Measurements from ENCODE around the gene MEGF10.

The MEGF10 gene

GRCh38 chr5:127398508-127398907 lies 107.9 kb downstream of the MEGF10 start:
- ChIA-PET CTCF (no interaction called here), POLR2A (no interaction called here)
- no peak for TF ChIP-seq NFRKB (IDR thresholded peaks at IDR 0.05)
- TF ChIP-seq L3MBTL2 (conservative IDR thresholded peaks at IDR 0.05) = no peak
- TF ChIP-seq ZNF384 (IDR thresholded peaks at IDR 0.05) = no peak
- TF ChIP-seq LEF1 (IDR thresholded peaks at IDR 0.05; ENCODE audit: borderline replicate concordance) = no peak
- no peak for TF ChIP-seq TARDBP (IDR thresholded peaks at IDR 0.05)
- no peak for TF ChIP-seq CTBP1 (IDR thresholded peaks at IDR 0.05; ENCODE audit: borderline replicate concordance)
- TF ChIP-seq ELF4 (IDR thresholded peaks at IDR 0.05) = no peak
- TF ChIP-seq, protein P1, sequence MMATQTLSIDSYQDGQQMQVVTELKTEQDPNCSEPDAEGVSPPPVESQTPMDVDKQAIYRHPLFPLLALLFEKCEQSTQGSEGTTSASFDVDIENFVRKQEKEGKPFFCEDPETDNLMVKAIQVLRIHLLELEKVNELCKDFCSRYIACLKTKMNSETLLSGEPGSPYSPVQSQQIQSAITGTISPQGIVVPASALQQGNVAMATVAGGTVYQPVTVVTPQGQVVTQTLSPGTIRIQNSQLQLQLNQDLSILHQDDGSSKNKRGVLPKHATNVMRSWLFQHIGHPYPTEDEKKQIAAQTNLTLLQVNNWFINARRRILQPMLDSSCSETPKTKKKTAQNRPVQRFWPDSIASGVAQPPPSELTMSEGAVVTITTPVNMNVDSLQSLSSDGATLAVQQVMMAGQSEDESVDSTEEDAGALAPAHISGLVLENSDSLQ (IDR thresholded peaks at IDR 0.05) = no peak
- no peak for TF ChIP-seq SP1 (IDR thresholded peaks at IDR 0.05)
- TF ChIP-seq SUZ12 (IDR thresholded peaks at IDR 0.05) = no peak
- TF ChIP-seq HDGF (IDR thresholded peaks at IDR 0.05; ENCODE audit: borderline replicate concordance) = no peak
- TF ChIP-seq FOXM1 (IDR thresholded peaks at IDR 0.05; ENCODE audit: borderline replicate concordance) = no peak
- no peak for TF ChIP-seq BHLHE40 (IDR thresholded peaks at IDR 0.05; ENCODE audit: borderline replicate concordance)
- no peak for TF ChIP-seq FOXK2 (IDR thresholded peaks at IDR 0.05)
- TF ChIP-seq FOXA1 (IDR thresholded peaks at IDR 0.05) = no peak
- no peak for DNase-seq (ENCODE audit: extremely low spot score)

DNA sequence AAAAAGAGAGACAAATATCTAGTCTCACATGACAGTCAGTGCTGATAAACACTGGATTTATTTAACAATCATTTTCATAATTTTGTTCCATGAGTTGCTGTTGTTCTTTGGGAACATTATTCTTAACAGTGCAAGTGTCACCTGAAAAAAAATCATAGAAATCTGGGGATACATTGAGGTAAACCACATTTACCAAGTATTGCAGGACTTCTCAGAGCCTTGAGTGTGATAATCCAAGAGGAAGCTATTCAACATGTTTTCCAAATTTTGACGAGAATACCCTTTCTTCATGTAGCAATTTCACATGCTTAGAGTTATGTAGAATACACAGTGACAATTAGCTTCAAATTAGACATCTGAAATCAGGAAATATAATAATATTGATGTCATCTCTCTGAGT lies 108.5 kb downstream of the MEGF10 start:
- POLR2A ChIA-PET = no interaction called here

DNA sequence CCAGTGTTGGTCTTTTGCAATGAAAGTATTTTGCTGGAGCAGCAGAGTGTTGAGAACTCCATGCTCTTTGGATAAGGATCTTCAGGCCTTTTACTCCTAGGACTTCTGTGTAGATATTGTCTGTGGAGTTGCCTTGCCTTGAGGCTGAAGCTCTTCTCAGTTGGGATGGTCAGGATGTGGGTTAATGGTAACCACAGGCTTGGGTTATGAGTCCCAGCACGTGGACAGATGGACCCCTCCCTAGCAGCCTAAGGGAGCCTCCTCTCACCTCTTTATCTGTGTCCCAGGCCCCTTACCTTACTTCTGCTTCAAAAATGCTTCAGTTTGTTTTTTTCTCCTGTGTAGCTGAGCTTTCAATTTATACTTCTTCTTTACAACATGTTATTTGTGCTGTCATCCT lies 109.9 kb downstream of the MEGF10 start:
- TF ChIP-seq FOXM1 (IDR thresholded peaks at IDR 0.05; ENCODE audit: borderline replicate concordance) (no peak), HDGF (IDR thresholded peaks at IDR 0.05; ENCODE audit: borderline replicate concordance) (no peak), CTBP1 (IDR thresholded peaks at IDR 0.05; ENCODE audit: borderline replicate concordance) (no peak), LEF1 (IDR thresholded peaks at IDR 0.05; ENCODE audit: borderline replicate concordance) (no peak)
- no peak for DNase-seq (ENCODE audit: extremely low spot score)
- CTCF ChIA-PET = no interaction called here
- POLR2A ChIA-PET = no interaction called here

More for the DNA sequence above, 108.5 kb downstream of the MEGF10 start:
- TF ChIP-seq FOXM1 (IDR thresholded peaks at IDR 0.05; ENCODE audit: borderline replicate concordance) = no peak
- no peak for TF ChIP-seq SUZ12 (IDR thresholded peaks at IDR 0.05)
- no peak for TF ChIP-seq BHLHE40 (IDR thresholded peaks at IDR 0.05; ENCODE audit: borderline replicate concordance)
- no peak for TF ChIP-seq ARNT (IDR thresholded peaks at IDR 0.05)
- TF ChIP-seq SP1 (IDR thresholded peaks at IDR 0.05) = no peak
- no peak for TF ChIP-seq LEF1 (IDR thresholded peaks at IDR 0.05; ENCODE audit: borderline replicate concordance)
- TF ChIP-seq FOXA1 (IDR thresholded peaks at IDR 0.05) = no peak
- TF ChIP-seq, protein P1 (IDR thresholded peaks at IDR 0.05) = no peak
- TF ChIP-seq FOXK2 (IDR thresholded peaks at IDR 0.05) = no peak
- no peak for TF ChIP-seq TARDBP (IDR thresholded peaks at IDR 0.05)
- no peak for TF ChIP-seq CTBP1 (IDR thresholded peaks at IDR 0.05; ENCODE audit: borderline replicate concordance)
- no peak for TF ChIP-seq HDGF (IDR thresholded peaks at IDR 0.05; ENCODE audit: borderline replicate concordance)
- TF ChIP-seq ELF4 (IDR thresholded peaks at IDR 0.05) = no peak
- CTCF ChIA-PET = no interaction called here
- DNase-seq (ENCODE audit: extremely low spot score) = no peak

GRCh38 chr5:127400946-127401670 lies 110.5 kb downstream of the MEGF10 start:
- TF ChIP-seq SP1 (IDR thresholded peaks at IDR 0.05) (no peak), FOXM1 (IDR thresholded peaks at IDR 0.05; ENCODE audit: borderline replicate concordance) (no peak), CTBP1 (IDR thresholded peaks at IDR 0.05; ENCODE audit: borderline replicate concordance) (no peak), L3MBTL2 (conservative IDR thresholded peaks at IDR 0.05) (no peak), FOXK2 (IDR thresholded peaks at IDR 0.05) (no peak), SUZ12 (IDR thresholded peaks at IDR 0.05) (no peak), ZNF384 (IDR thresholded peaks at IDR 0.05) (no peak), NFRKB (IDR thresholded peaks at IDR 0.05) (no peak)
- POLR2A ChIA-PET = no interaction called here
- DNase-seq (ENCODE audit: extremely low spot score) = no peak
- CTCF ChIA-PET = no interaction called here

DNA sequence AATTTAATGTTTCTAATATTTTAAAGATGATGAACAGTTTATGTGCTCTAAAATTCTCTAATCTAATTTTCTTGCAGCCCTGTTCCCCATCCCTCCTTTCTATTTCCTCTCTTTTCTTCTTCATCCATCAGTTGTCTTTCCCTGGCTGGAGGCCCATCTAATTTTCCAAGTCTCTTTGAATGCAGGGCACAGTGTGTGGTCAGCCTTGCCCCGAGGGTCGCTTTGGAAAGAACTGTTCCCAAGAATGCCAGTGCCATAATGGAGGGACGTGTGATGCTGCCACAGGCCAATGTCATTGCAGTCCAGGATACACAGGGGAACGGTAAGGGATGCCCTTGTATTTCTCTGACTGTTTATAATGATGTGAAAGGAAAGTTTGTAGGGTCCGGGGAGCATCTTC lies 111.8 kb downstream of the MEGF10 start:
- no peak for DNase-seq (ENCODE audit: extremely low spot score)
- ChIA-PET CTCF (no interaction called here), POLR2A (no interaction called here)

GRCh38 chr5:127404190-127404589 lies 113.6 kb downstream of the MEGF10 start:
- ChIA-PET POLR2A (no interaction called here), CTCF (no interaction called here)
- TF ChIP-seq NFRKB (IDR thresholded peaks at IDR 0.05) (no peak), SP1 (IDR thresholded peaks at IDR 0.05) (no peak), ARNT (IDR thresholded peaks at IDR 0.05) (no peak), ELF4 (IDR thresholded peaks at IDR 0.05) (peak; percentile 48; the same call in 1 of the 2 replicates)
- DNase-seq (ENCODE audit: extremely low spot score) = no peak

More for the DNA sequence above, 111.8 kb downstream of the MEGF10 start:
- TF ChIP-seq SP1 (IDR thresholded peaks at IDR 0.05) (no peak), NFRKB (IDR thresholded peaks at IDR 0.05) (no peak), HDGF (IDR thresholded peaks at IDR 0.05; ENCODE audit: borderline replicate concordance) (no peak), SUZ12 (IDR thresholded peaks at IDR 0.05) (no peak)

DNA sequence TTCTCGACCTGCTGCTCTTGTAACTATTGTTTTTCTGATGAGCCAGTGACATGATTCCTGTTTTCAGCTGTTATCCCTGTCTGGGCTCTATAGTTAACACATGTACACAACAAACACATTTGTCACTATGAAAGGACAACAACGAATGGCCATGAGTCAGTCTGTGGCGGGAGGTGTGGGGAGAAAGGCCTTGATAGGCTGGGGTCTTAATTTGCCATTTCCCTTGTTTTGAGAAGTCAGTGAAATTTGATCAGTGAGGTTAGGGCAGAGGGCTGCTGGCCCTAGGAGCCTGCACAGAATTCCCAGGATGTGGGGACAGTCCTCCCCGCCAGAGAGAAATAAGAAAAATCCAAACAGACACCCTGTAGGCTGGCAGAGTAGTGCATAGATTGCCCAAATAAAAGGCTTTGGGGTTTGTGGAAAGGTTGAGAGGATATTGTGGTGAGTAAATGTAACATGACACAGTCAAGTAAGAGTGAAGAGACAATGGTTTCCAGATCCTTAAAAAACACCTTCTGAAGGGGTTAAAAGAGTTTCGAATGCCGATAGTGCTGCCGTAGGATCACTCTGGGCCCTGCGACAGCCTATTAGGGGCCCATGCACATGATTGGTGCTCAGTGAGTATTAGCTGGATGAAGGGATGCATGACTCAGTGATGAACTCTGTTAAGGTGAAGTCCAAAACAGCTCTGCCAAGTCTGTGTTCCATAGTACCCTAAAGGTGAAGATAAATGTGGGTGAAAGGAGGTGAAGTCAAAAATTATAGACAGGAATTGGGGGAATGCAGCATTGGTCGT lies 115.9 kb downstream of the MEGF10 start:
- DNase-seq (ENCODE audit: extremely low spot score) = no peak
- ChIA-PET POLR2A (no interaction called here), CTCF (no interaction called here)
- no peak for TF ChIP-seq HDGF (IDR thresholded peaks at IDR 0.05; ENCODE audit: borderline replicate concordance)
- TF ChIP-seq L3MBTL2 (conservative IDR thresholded peaks at IDR 0.05) = no peak
- no peak for TF ChIP-seq SUZ12 (IDR thresholded peaks at IDR 0.05)
- no peak for TF ChIP-seq BHLHE40 (IDR thresholded peaks at IDR 0.05; ENCODE audit: borderline replicate concordance)
- no peak for TF ChIP-seq LEF1 (IDR thresholded peaks at IDR 0.05; ENCODE audit: borderline replicate concordance)
- no peak for TF ChIP-seq ELF4 (IDR thresholded peaks at IDR 0.05)
- TF ChIP-seq TARDBP (IDR thresholded peaks at IDR 0.05) = no peak
- no peak for TF ChIP-seq ZNF384 (IDR thresholded peaks at IDR 0.05)
- TF ChIP-seq FOXM1 (IDR thresholded peaks at IDR 0.05; ENCODE audit: borderline replicate concordance) = no peak
- TF ChIP-seq FOXA1 (IDR thresholded peaks at IDR 0.05) = no peak
- TF ChIP-seq CTBP1 (IDR thresholded peaks at IDR 0.05; ENCODE audit: borderline replicate concordance) = no peak
- TF ChIP-seq SP1 (IDR thresholded peaks at IDR 0.05) = no peak
- TF ChIP-seq, protein P1 (IDR thresholded peaks at IDR 0.05) = no peak

All from HEK293T (cell line).